ACC112 (cell line): ENCODE data around the gene NUP188.

Experiments
- H2AFZ ChIP-seq: fragments of 200-600 bp; sonication (generic); one replicate; pipeline ENCODE4 v1.6.0; 2017; ENCODE audit warnings: antibody characterized with exemption, low read length; ENCODE audit not compliant: unreplicated experiment
- H3K27ac ChIP-seq: fragments of 200-600 bp; sonication (generic); 2 replicates; pipeline ENCODE4 v1.5.1; 2014; ENCODE audit warnings: low read depth, mild to moderate bottlenecking, antibody characterized with exemption, low read length, moderate library complexity
- H3K27me3 ChIP-seq: fragments of 200-600 bp; sonication (generic); 2 replicates; pipeline ENCODE4 v1.6.1; 2014; ENCODE audit warnings: mild to moderate bottlenecking, antibody characterized with exemption, low read length, moderate library complexity, mixed read lengths; ENCODE audit not compliant: insufficient read depth
- H3K36me3 ChIP-seq: fragments of 200-600 bp; sonication (generic); 2 replicates; pipeline ENCODE4 v1.6.1; 2016; ENCODE audit warnings: mild to moderate bottlenecking, antibody characterized with exemption, low read length, moderate library complexity, mixed read lengths; ENCODE audit not compliant: insufficient read depth
- H3K4me1 ChIP-seq: fragments of 200-600 bp; sonication (generic); one replicate; pipeline ENCODE4 v1.6.1; 2016; ENCODE audit warnings: low read length, mixed read lengths; ENCODE audit not compliant: insufficient read depth, unreplicated experiment, control insufficient read depth
- H3K4me3 ChIP-seq: fragments of 200-600 bp; sonication (generic); 2 replicates; pipeline ENCODE4 v1.5.1; 2014; ENCODE audit warnings: mild to moderate bottlenecking, low read depth, low read length
- H3K79me2 ChIP-seq: fragments of 200-600 bp; sonication (generic); one replicate; pipeline ENCODE4 v1.6.0; 2016; ENCODE audit warnings: low read length; ENCODE audit not compliant: control insufficient read depth, unreplicated experiment, insufficient read depth

NUP188 gene

GRCh38 chr9:129008469-129008965 lies 61.0 kb downstream of the NUP188 start:
- H3K27ac ChIP-seq = no peak overlapping the region
- no peak overlapping the region for H2AFZ ChIP-seq
- H3K36me3 ChIP-seq = 0 out of 2 replicates have a peak, but pooled peaks cover 4% of the 10 kb centered on the region
- H3K4me3 ChIP-seq = no peak overlapping the region
- peaks cover 9% of the 10 kb centered on the region for H3K4me1 ChIP-seq
- no peaks in the 10 kb centered on the region for H3K27me3 ChIP-seq
- no peaks in the 10 kb centered on the region for H3K79me2 ChIP-seq

GRCh38 chr9:129008986-129009583 lies 61.6 kb downstream of the NUP188 start:
- H3K4me1 ChIP-seq = peaks cover 9% of the 10 kb centered on the region
- H2AFZ ChIP-seq = no peak overlapping the region
- H3K27me3 ChIP-seq = no peaks in the 10 kb centered on the region
- H3K4me3 ChIP-seq = no peak overlapping the region
- H3K36me3 ChIP-seq = 0 out of 2 replicates have a peak, but pooled peaks cover 4% of the 10 kb centered on the region
- no peaks in the 10 kb centered on the region for H3K79me2 ChIP-seq
- no peak overlapping the region for H3K27ac ChIP-seq

GRCh38 chr9:129009584-129010141 lies 62.2 kb downstream of the NUP188 start:
- Histone ChIP-seq H3K36me3 (0 out of 2 replicates have a peak, but pooled peaks cover 4% of the 10 kb centered on the region), H3K4me3 (no peak overlapping the region), H3K4me1 (peaks cover 9% of the 10 kb centered on the region), H3K79me2 (no peaks in the 10 kb centered on the region), H2AFZ (no peak overlapping the region), H3K27me3 (no peaks in the 10 kb centered on the region), H3K27ac (no peak overlapping the region)

GRCh38 chr9:129010267-129010975 lies 62.9 kb downstream of the NUP188 start:
- Histone ChIP-seq H2AFZ (no peak overlapping the region), H3K27ac (no peak overlapping the region), H3K36me3 (0 out of 2 replicates have a peak, but pooled peaks cover 4% of the 10 kb centered on the region), H3K4me3 (no peak overlapping the region), H3K27me3 (no peaks in the 10 kb centered on the region), H3K4me1 (peaks cover 9% of the 10 kb centered on the region), H3K79me2 (no peaks in the 10 kb centered on the region)

GRCh38 chr9:129011170-129011569 lies 63.7 kb downstream of the NUP188 start:
- no peaks in the 10 kb centered on the region for H3K36me3 ChIP-seq
- peaks cover 9% of the 10 kb centered on the region for H3K4me1 ChIP-seq
- no peaks in the 10 kb centered on the region for H3K27me3 ChIP-seq
- H3K27ac ChIP-seq = no peak overlapping the region
- no peaks in the 10 kb centered on the region for H3K79me2 ChIP-seq
- no peak overlapping the region for H2AFZ ChIP-seq
- no peak overlapping the region for H3K4me3 ChIP-seq

GRCh38 chr9:129011761-129012181 lies 64.3 kb downstream of the NUP188 start:
- H2AFZ ChIP-seq = no peak overlapping the region
- H3K4me3 ChIP-seq = no peak overlapping the region
- peaks cover 9% of the 10 kb centered on the region for H3K4me1 ChIP-seq
- H3K27me3 ChIP-seq = no peaks in the 10 kb centered on the region
- H3K79me2 ChIP-seq = no peaks in the 10 kb centered on the region
- H3K27ac ChIP-seq = no peak overlapping the region
- H3K36me3 ChIP-seq = no peaks in the 10 kb centered on the region

GRCh38 chr9:129012343-129012742 lies 64.8 kb downstream of the NUP188 start:
- no peak overlapping the region for H3K4me3 ChIP-seq
- no peak overlapping the region for H2AFZ ChIP-seq
- H3K79me2 ChIP-seq = no peaks in the 10 kb centered on the region
- no peaks in the 10 kb centered on the region for H3K36me3 ChIP-seq
- H3K27me3 ChIP-seq = no peaks in the 10 kb centered on the region
- no peak overlapping the region for H3K27ac ChIP-seq
- peaks cover 4% of the 10 kb centered on the region for H3K4me1 ChIP-seq

GRCh38 chr9:129012893-129013448 lies 65.5 kb downstream of the NUP188 start:
- Histone ChIP-seq H3K4me1 (no peaks in the 10 kb centered on the region), H3K4me3 (no peak overlapping the region), H3K79me2 (no peaks in the 10 kb centered on the region), H3K36me3 (no peaks in the 10 kb centered on the region), H3K27ac (no peak overlapping the region), H3K27me3 (no peaks in the 10 kb centered on the region), H2AFZ (no peak overlapping the region)

- Histone ChIP-seq H3K27ac (no peak overlapping the region), H3K36me3 (no peaks in the 10 kb centered on the region), H3K79me2 (no peaks in the 10 kb centered on the region), H2AFZ (no peak overlapping the region), H3K4me1 (no peaks in the 10 kb centered on the region), H3K4me3 (no peak overlapping the region), H3K27me3 (no peaks in the 10 kb centered on the region)
These were observed 66.2 kb downstream of the NUP188 start for GRCh38 chr9:129013674-129014073.

GRCh38 chr9:129014124-129014523 lies 66.6 kb downstream of the NUP188 start:
- Histone ChIP-seq H3K27ac (no peak overlapping the region), H3K4me3 (no peak overlapping the region), H3K36me3 (no peaks in the 10 kb centered on the region), H3K79me2 (no peaks in the 10 kb centered on the region), H3K4me1 (no peaks in the 10 kb centered on the region), H3K27me3 (no peaks in the 10 kb centered on the region), H2AFZ (no peak overlapping the region)
